GM19239 (cell line): ENCODE measurements around the gene EXD3.

Experiments
- DNase-seq: peaks from one replicate; pipeline ENCODE4 v3.0.0; 2011; ENCODE audit warnings: low spot score; ENCODE audit not compliant: insufficient read length
- FAIRE-seq: peaks from 2 replicates; lab custom pipeline; 2011; peaks lifted over from hg19 to GRCh38; lab: Jason Lieb, UNC

Gene EXD3

GRCh38 chr9:137370865-137371520 is 52.0 kb downstream of the EXD3 start:
- FAIRE-seq (no peak), DNase-seq (no peak)

DNA sequence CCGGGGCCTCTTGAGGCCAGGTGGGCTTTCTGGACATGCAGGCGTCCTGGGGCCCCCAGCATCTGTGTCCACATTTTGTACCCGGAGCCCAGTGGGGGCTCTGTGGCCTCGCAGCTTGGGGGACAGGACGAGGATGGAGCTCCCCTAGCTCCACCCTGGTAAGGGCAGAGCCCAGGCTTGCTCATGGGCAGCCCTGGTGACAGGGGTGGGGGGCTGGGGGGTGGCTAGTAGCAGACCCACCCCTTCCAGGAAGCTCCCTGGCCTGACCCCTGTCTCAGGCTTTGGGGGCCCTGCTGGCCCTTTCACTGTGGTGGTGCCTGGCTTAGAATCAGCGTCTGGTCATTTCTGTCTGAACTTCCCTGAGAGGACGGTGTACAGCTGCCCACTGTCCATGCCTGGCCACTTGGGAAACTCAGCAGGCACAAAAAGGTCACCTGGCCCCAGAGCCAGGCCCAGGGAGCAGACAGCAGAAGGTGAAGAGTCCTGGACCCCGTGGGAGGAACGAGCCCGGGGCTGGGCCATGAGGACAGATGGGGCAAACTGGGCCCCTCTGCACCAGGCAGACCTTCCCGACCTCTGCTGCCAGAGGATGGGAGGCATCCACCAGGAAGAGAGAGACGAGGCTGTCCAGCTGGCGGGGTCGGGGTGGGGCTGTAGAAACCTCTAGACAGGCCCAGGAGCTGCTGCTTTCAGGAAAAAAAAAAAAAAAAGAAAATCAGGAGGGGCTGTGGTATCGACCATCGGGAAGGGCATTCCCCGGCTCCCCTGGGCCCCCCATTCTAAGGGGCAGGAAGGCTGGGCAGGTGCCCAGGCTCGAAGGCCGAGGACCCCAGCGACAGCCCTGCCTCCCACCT is 52.8 kb downstream of the EXD3 start:
- FAIRE-seq (no peak), DNase-seq (no peak)

DNA sequence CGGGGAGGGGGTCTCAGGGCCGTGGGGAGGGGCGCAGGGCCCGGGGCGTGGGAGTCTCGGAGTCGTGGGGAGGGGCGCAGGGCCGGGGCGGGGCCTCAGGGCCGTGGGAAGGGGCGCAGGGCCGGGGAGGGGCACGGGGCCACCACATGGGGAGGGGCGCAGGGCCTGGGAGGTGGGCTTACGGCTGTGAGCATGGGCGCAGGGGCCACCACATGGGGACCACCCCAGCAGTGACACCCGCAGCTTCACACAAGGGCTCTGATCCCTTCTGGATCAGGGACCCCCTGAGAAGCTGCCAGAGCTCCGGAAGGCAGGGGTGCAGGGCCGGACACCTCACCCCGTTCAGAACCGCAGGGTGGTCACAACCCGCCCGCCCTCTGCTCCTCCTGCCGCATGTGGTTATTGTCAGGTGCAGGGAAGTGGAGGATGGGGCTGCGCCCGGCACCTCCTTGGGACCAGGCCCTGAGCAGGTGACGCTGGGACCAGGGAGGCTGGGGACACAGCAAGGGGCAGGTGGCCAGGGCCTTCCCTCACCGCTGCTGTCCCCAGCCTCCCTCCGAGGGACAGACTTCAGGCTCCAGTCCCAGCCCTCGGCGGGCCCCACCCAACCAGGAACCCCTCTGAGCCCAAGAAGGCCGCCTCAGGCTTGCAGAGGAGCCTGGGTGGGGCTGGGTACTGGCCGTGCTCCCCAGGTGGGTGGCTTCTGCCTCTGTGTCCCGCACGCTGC is 53.7 kb downstream of the EXD3 start:
- FAIRE-seq (no peak), DNase-seq (no peak)

GRCh38 chr9:137368431-137369035 is 54.4 kb downstream of the EXD3 start:
- FAIRE-seq (no peak), DNase-seq (no peak)

DNA sequence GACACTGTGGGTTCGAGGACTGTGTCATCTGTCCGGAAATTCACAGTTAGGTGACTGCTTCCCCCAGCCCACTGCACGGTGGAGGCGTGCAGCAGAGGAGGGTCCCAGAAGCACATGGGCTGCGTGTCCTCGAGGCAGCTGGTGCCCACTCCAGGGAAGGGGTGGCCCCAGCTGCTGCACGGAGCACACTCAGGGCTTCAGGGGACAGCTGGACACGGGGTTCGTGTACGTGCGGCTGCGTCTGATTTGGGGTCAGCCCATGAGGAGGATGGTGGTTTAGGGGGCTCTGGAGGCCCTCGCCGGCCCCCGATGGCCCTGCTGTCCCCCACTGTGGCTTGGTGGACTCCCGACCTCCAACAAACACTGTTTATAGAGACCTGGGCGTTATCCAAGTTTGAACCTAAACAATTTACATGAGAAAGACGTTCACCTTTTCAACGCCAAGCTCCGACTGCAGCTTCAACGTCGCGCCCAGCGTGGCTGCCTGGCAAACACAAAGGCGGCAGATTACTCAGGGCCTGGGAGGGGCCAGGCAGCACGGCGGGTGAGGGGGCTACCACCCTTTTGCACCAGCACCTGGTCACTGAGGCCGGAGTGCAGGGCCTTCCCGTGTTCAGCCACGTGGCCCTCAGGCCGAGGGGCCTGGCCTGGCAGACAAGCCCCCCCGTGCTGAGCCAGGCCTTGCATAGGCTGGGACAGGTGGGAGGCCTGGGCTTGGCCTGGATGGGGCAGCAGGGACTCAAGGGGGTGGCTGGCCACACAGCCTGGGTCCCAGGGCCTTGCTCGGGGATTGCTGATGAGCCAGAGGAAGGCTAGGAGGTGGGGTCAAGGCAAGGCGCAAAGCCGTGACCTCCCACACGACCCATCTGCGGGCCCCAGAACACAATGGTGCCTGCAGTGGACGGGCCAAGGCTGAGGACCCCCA is 55.2 kb downstream of the EXD3 start:
- no peak for FAIRE-seq

GRCh38 chr9:137366891-137367381 is 56.0 kb downstream of the EXD3 start:
- DNase-seq: no peak
- no peak for FAIRE-seq

More for the DNA sequence above, 55.2 kb downstream of the EXD3 start:
- DNase-seq: no peak

GRCh38 chr9:137366445-137366810 is 56.5 kb downstream of the EXD3 start:
- FAIRE-seq: no peak

DNA sequence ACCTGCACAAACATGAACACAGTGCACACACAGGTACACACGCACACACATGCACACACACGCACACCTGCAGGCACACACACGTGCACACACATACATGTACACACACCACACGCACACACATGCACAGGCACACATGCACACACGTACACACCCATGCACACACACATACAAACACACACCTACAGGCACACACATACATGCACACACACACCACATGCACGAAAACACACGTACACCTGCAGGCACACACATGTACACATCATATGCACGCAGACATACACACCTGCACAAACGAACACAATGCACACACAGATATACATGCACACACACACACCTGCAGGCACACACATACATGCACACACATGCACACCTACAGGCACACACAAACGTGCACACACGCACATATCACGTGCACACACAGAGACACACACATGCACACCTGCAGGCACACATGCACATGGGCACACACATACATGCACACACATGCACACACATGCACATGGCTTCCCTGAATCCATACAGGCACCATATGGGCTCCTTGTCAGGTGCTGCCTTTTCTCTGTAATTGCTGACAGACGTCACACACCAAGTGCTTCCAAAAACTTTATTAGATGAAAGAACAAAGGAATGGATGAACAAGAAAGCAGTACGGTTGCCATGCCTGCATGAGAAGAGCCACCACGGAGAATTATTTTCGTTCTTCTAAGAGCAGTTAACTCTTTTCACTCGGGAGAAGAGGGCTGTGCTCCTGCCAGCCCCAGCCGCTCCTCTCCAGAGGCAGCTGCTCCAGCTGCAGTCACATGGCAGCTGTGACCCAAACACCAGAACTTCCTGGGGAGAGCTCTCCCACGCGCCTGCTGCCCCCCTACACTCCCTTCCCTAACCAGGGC is 57.2 kb downstream of the EXD3 start:
- DNase-seq: no peak
- FAIRE-seq: no peak

More at GRCh38 chr9:137366445-137366810, 56.5 kb downstream of the EXD3 start:
- no peak for DNase-seq

DNA sequence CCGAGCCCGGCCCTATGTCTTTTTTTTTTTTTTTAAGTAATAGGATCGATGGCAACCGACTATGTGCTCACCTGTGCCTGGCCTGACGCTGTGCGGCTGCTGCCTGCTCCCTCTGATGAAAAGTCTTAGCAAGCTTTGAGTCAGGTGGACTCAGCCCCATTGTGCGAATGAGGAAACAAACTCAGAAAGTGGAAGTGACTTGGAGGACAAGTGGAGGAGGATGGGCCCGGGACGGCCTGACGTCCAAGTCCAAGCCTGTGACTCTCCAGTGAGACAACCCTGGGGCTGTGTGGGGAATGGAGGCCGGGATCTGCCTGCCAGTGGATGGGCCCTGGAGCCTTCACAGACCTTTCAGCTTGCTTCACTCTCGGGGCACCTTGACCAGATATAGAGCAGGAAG is 57.9 kb downstream of the EXD3 start:
- FAIRE-seq (no peak), DNase-seq (no peak)

- FAIRE-seq: no peak
- DNase-seq: no peak
Measured at GRCh38 chr9:137359850-137360249, 63.1 kb downstream of the EXD3 start.

GRCh38 chr9:137358126-137358525 is 64.8 kb downstream of the EXD3 start:
- no peak for FAIRE-seq
- no peak for DNase-seq

GRCh38 chr9:137357166-137357565 is 65.8 kb downstream of the EXD3 start:
- FAIRE-seq: no peak

DNA sequence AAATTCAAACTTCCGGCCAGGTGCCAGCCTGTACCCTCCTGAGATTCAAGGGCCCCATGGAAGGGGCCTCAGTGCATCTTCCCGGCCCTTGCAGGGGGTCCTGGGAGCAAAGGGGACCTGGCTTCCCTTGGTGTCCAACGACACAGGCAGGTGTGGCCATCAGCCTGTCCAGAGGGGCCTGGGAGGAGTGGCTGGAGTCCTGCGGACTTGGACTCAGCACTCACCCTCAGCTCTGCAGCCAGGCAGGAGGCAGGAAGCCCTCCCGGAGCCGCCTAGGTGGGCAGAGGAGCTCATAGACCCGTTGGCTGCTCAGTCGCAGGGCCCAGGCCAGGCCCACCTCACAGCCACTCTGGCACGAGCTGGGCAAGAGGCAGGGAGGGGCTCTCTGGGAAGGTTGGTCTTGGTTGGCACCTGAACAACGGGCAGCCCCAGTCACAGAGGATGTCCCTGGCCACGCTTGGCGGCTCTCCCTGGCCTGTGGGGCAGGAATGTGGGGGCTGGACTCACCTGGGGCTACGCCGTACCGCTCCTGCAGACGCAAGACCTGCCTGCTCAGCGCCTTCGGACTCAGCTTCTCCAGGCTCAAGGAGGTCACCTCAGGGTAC is 67.1 kb downstream of the EXD3 start:
- DNase-seq (no peak), FAIRE-seq (no peak)

More at GRCh38 chr9:137357166-137357565, 65.8 kb downstream of the EXD3 start:
- no peak for DNase-seq

DNA sequence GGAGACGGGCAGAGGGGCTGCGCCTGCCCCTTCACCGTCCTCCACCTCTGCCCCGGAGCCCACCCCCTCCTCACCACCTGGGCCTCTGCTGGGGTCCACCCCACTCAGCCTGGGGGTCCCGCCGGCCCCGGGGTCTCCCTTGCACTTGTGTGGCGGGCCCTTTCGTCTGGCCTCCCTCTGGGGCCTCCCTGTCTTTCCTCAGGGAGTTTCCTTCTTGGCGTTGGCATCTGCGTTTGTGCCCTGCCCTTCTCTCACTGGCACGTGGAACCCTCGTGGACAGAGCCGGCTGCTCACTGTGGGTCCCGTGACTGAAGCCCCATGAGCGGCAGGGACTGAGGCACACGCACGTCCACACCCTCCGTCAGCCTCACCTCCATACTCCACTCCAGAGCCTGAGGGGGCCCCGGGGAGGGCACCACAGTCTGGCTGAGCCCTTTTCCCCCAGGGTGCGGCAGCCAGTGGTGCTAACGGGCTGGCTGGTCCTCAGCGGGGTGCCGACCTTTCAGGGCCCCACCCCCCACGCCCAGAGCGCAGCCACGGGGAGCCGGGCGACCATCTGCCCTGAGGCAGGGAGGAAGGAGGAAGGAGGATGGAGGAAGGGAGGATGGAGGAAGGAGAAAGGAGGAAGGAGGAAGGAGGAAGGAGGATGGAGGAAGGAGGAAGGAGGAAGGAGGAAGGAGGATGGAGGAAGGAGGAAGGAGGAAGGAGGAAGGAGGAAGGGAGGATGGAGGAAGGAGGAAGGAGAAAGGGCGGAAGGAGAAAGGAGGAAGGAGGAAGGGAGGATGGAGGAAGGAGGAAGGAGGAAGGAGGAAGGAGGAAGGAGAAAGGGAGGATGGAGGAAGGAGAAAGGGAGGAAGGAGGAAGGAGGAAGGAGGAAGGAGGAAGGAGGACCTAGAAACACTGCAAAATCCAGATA is 67.9 kb downstream of the EXD3 start:
- FAIRE-seq (peak; percentile 97), DNase-seq (no peak)

DNA sequence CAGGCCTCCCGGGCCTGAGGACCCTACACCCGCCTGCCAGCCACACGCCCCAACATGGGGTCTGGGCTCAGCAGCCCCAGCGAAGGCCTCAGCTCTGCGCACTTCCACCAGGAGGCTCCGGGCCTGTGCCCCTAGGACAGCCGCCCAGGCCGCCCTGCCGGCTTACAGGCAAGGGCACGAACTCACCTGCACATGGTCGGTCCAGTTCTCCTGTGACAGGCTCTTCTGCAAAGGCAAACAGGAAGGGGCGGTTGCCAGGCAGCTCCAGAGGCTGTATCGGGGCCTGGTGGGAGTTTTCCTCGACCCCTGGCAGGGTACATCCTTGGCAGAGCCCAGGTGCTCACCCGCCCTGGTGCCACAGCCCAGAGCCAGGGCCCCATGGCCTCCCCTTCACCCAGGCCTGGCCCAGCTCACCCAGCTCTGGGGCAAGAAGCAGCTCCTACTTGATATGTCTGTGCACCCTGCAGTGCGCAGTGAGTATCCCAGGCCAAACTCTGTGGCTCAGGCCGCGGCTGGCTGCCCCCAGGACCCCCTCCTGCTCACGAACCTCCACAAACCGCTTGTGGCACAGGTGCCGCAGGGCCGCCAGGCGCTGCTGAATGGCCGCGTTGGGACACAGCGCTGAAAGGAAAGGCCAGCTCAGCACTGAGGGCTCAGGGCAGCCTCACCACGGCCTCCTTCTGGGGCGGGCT is 68.7 kb downstream of the EXD3 start:
- DNase-seq (no peak), FAIRE-seq (no peak)
